GM23248 (cell line): ENCODE data around the gene PLS3. TPM values are rescaled to one million over a fixed set of nuclear protein-coding genes. Genes with fewer than 3 reads are reported as not detected.

Source experiments
- DNase-seq: peaks from one replicate; pipeline ENCODE4 v3.0.0-alpha.2; 2015
- H2AFZ ChIP-seq: fragments of 200-600 bp; sonication (generic); 2 replicates; pipeline ENCODE4 v1.6.1; 2016; ENCODE audit warnings: antibody characterized with exemption
- H3F3A ChIP-seq: fragments of 200-600 bp; sonication (generic); 2 replicates; pipeline ENCODE4 v1.6.1; 2016; ENCODE audit warnings: mild to moderate bottlenecking, antibody characterized with exemption, mixed run types; ENCODE audit not compliant: insufficient read depth
- H3K27ac ChIP-seq: fragments of 200-600 bp; sonication (generic); 2 replicates; pipeline ENCODE4 v1.5.1; 2016; ENCODE audit warnings: mild to moderate bottlenecking
- H3K27me3 ChIP-seq: fragments of 200-600 bp; sonication (generic); replicated peaks from 2 replicates; pipeline ENCODE4 v1.6.1; 2016; ENCODE audit warnings: mild to moderate bottlenecking; ENCODE audit not compliant: insufficient read depth
- H3K36me3 ChIP-seq: fragments of 200-600 bp; sonication (generic); 2 replicates; pipeline ENCODE4 v1.6.1; 2016; ENCODE audit warnings: low read depth, mild to moderate bottlenecking
- H3K4me1 ChIP-seq: fragments of 200-600 bp; sonication (generic); 2 replicates; pipeline ENCODE4 v1.6.1; 2016; ENCODE audit warnings: mild to moderate bottlenecking; ENCODE audit not compliant: insufficient read depth
- H3K4me2 ChIP-seq: fragments of 200-600 bp; sonication (generic); one replicate; pipeline ENCODE4 v1.6.1; 2016; ENCODE audit warnings: mild to moderate bottlenecking; ENCODE audit not compliant: unreplicated experiment
- H3K4me3 ChIP-seq: fragments of 200-600 bp; sonication (generic); 2 replicates; pipeline ENCODE4 v1.5.1; 2016; ENCODE audit warnings: mild to moderate bottlenecking
- H3K79me2 ChIP-seq: fragments of 200-600 bp; sonication (generic); 2 replicates; pipeline ENCODE4 v1.6.1; 2016; ENCODE audit warnings: mild to moderate bottlenecking; ENCODE audit not compliant: insufficient read depth
- H3K9ac ChIP-seq: fragments of 200-600 bp; sonication (generic); 2 replicates; pipeline ENCODE4 v1.6.1; 2016; ENCODE audit warnings: mild to moderate bottlenecking
- H3K9me2 ChIP-seq: fragments of 200-600 bp; sonication (generic); 2 replicates; pipeline ENCODE4 v1.6.1; 2016; ENCODE audit warnings: mixed run types, mild to moderate bottlenecking, moderate library complexity; ENCODE audit not compliant: insufficient read depth
- H3K9me3 ChIP-seq: fragments of 200-600 bp; sonication (generic); one replicate; pipeline ENCODE4 v1.6.1; 2017; ENCODE audit warnings: low read depth
- H4K20me1 ChIP-seq: fragments of 200-600 bp; sonication (generic); 2 replicates; pipeline ENCODE4 v1.6.0; 2016; ENCODE audit not compliant: insufficient read depth
- EZH2 ChIP-seq: fragments of 200-600 bp; sonication (generic); IDR thresholded peaks from 2 replicates; pipeline ENCODE4 v1.6.1; 2018; ENCODE audit warnings: antibody characterized with exemption, mild to moderate bottlenecking; ENCODE audit not compliant: insufficient read depth, poor library complexity, severe bottlenecking
- EZH2phosphoT487 ChIP-seq: fragments of 200-600 bp; sonication (generic); IDR thresholded peaks from 2 replicates; pipeline ENCODE4 v1.6.1; 2018; ENCODE audit warnings: antibody characterized with exemption, moderate library complexity, mild to moderate bottlenecking, low read depth; ENCODE audit not compliant: insufficient read depth
- WGBS, 2 experiments: methylation state at CpG; one replicate each; pipeline ENCODE4 v1.1.6; 2015 to 2017; ENCODE audit warnings: low lambda C conversion rate in 2 of 2, low coverage in 1 of 2; ENCODE audit errors: missing lambda C conversion rate in 2 of 2; 5-methylcytosine and 5-hydroxymethylcytosine counted together
- in situ Hi-C: fragments of 300-500 bp; cut with MboI; formaldehyde crosslinking; loops from 2 replicates; pipeline ENCODE4 v1.15.0; 2020
- polyA plus RNA-seq: library from polyadenylated mRNA; unstranded; fragments of >200 nt; fragmentation: Nextera tagmentation; extraction: Ambion mirVana; gene quantifications from 2 replicates; pipeline ENCODE4 v1.2.1, GENCODE V29; 2016
- small RNA-seq: library from RNA; depleted of rRNA; stranded (forward); fragments of <200 nt; gene quantifications from one replicate; pipeline ENCODE3, GENCODE V24; 2014; ENCODE audit warnings: low read depth, low replicate concordance
- total RNA-seq: library from RNA; depleted of rRNA; stranded (reverse); fragments of >200 nt; shearing (Covaris generic); gene quantifications from 2 replicates; pipeline ENCODE4 v1.2.3, GENCODE V29; 2014

Gene PLS3
- total and polyA plus RNA-seq, 2 experiments from 2014 or later, result 118 to 137 TPM

- H3K27me3 ChIP-seq, result no peaks in the 10 kb centered on the region
- DNase-seq, result no peak
- no peaks in the 10 kb centered on the region for H3K36me3 ChIP-seq
- no peaks in the 10 kb centered on the region for H3K9me2 ChIP-seq
- peaks cover 6% of the 10 kb centered on the region; the same call in 1 of the 2 replicates for H3K4me1 ChIP-seq
- H3K9me3 ChIP-seq, result no peaks in the 10 kb centered on the region
- H2AFZ ChIP-seq, result no peak overlapping the region
- H3K79me2 ChIP-seq, result no peaks in the 10 kb centered on the region
- no peak overlapping the region for H3K9ac ChIP-seq
- no peak for TF ChIP-seq EZH2phosphoT487
- no peak for TF ChIP-seq EZH2
- WGBS, 2 experiments, result 23 to 24% methylated on average over 6 of the region's 6 CpGs
- H3K4me3 ChIP-seq, result no peak overlapping the region
- H3K27ac ChIP-seq, result no peak overlapping the region
- H3K4me2 ChIP-seq, result no peak overlapping the region
- H3F3A ChIP-seq, result peaks cover 11% of the 10 kb centered on the region; the same call in 1 of the 2 replicates
- no peaks in the 10 kb centered on the region for H4K20me1 ChIP-seq
- in situ Hi-C loops, result no loop called here
These were observed 133.1 kb downstream of the PLS3 start for GRCh38 chrX:115694028-115694427.

GRCh38 chrX:115696039-115696438 is 135.1 kb downstream of the PLS3 start:
- Histone ChIP-seq H3K27ac (no peak overlapping the region), H3K79me2 (no peaks in the 10 kb centered on the region), H3K36me3 (no peaks in the 10 kb centered on the region), H3K4me1 (no peaks in the 10 kb centered on the region), H3K4me3 (no peak overlapping the region), H3K27me3 (no peaks in the 10 kb centered on the region), H3F3A (no peaks in the 10 kb centered on the region), H3K4me2 (no peak overlapping the region), H3K9me2 (no peaks in the 10 kb centered on the region), H4K20me1 (no peaks in the 10 kb centered on the region), H3K9me3 (no peaks in the 10 kb centered on the region), H3K9ac (no peak overlapping the region), H2AFZ (no peak overlapping the region)
- no peak for DNase-seq
- in situ Hi-C loops, result no loop called here
- no peak for TF ChIP-seq EZH2
- no peak for TF ChIP-seq EZH2phosphoT487
- 75 to 93% methylated on average over 5 to 6 of the region's 6 CpGs for WGBS, 2 experiments

GRCh38 chrX:115696939-115697338 is 136.0 kb downstream of the PLS3 start:
- no peak for TF ChIP-seq EZH2phosphoT487
- no peak for TF ChIP-seq EZH2
- H3K27ac ChIP-seq, result no peak overlapping the region
- no peaks in the 10 kb centered on the region for H3K9me2 ChIP-seq
- no peaks in the 10 kb centered on the region for H3F3A ChIP-seq
- no peaks in the 10 kb centered on the region for H4K20me1 ChIP-seq
- no peaks in the 10 kb centered on the region for H3K4me1 ChIP-seq
- H3K4me2 ChIP-seq, result no peak overlapping the region
- in situ Hi-C loops, result no loop called here
- no peaks in the 10 kb centered on the region for H3K79me2 ChIP-seq
- H2AFZ ChIP-seq, result no peak overlapping the region
- H3K9ac ChIP-seq, result no peak overlapping the region
- H3K4me3 ChIP-seq, result no peak overlapping the region
- no peak for DNase-seq
- no peaks in the 10 kb centered on the region for H3K36me3 ChIP-seq
- no peaks in the 10 kb centered on the region for H3K9me3 ChIP-seq
- H3K27me3 ChIP-seq, result no peaks in the 10 kb centered on the region

GRCh38 chrX:115697806-115698205 is 136.8 kb downstream of the PLS3 start:
- no peak for DNase-seq

More at GRCh38 chrX:115697806-115698205, 136.8 kb downstream of the PLS3 start:
- H3K4me3 ChIP-seq, result no peak overlapping the region
- no peak overlapping the region for H3K9ac ChIP-seq
- 60% methylated on average over 1 of the region's 2 CpGs; no CpG with 5 or more reads in 1 of the 2 experiments for WGBS, 2 experiments
- no peak overlapping the region for H3K27ac ChIP-seq
- H3K79me2 ChIP-seq, result no peaks in the 10 kb centered on the region
- no peaks in the 10 kb centered on the region for H3K36me3 ChIP-seq
- H3K27me3 ChIP-seq, result no peaks in the 10 kb centered on the region
- no peaks in the 10 kb centered on the region for H4K20me1 ChIP-seq
- no peaks in the 10 kb centered on the region for H3K9me2 ChIP-seq
- TF ChIP-seq EZH2phosphoT487, result no peak
- no peak for TF ChIP-seq EZH2
- in situ Hi-C loops, result no loop called here
- no peaks in the 10 kb centered on the region for H3K9me3 ChIP-seq
- no peaks in the 10 kb centered on the region for H3K4me1 ChIP-seq
- no peak overlapping the region for H3K4me2 ChIP-seq
- H3F3A ChIP-seq, result no peaks in the 10 kb centered on the region
- no peak overlapping the region for H2AFZ ChIP-seq

Small RNA genes within 50 kb of the gene (small RNA-seq; reads per million reads assigned to genes)
- gene RF00264, result not detected
